Ramos (cell line): ENCODE measurements around the gene TMEM255B.
"Not testable (repeated sequence)": the region's sequence is repeated elsewhere in the genome, so short reads cannot be mapped to it uniquely, and the experiment has no call there.

Source experiments
- in situ Hi-C: fragments of 300-500 bp; cut with MboI; formaldehyde crosslinking; loops from one replicate; pipeline ENCODE4 v1.14.3; 2022; ENCODE audit warnings: low sequenced_read_pairs; ENCODE audit not compliant: unreplicated experiment

TMEM255B gene

DNA sequence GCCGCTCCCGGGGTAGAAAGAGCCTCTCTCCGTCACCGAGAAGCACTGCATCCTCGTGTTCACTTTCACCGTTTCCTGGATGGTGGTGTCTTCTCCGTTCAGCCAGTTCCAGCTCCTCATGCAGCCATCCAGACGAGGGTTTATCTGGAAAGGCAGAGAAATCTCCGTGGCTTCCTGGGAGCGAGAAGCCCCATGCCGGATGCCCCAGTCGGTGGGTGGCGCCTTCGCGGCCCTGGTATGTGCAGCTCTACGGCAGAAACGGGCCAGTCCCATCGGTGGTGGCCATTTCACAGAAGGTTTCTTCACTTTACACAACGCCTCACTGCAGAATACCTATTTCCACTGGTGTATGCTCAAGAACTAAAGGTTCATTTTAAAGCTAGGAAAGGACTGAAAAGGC is 68.0 kb downstream of the TMEM255B start:
- in situ Hi-C loops = no loop called here

DNA sequence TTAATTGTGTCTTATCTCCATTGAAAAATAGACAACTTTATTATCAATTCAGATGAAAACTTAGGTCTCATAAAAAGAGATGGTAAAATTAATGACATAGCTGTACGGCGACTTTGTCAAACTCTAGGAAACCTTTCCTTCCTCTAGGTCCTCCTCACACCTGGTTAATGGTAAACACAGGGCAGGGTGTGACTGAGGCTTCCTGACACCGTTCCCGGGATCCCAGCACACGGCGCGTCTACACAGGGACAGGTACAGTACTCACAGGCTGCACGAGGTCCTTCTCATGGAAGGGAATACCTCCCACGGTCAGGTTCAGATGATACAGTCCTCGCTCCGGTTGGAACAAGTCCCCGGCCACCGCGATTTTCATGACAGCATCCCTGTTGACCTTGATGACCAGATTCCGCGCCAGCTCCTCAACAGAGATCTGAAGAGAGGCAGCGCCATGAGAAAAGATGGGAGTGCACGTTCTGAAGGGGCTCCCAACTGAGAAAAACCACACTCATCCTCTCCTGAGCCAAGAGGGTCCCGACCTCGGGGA is 69.3 kb downstream of the TMEM255B start:
- in situ Hi-C loops = no loop called here

GRCh38 chr13:113830426-113830950 is 71.5 kb downstream of the TMEM255B start:
- in situ Hi-C loops = not testable (repeated sequence)

DNA sequence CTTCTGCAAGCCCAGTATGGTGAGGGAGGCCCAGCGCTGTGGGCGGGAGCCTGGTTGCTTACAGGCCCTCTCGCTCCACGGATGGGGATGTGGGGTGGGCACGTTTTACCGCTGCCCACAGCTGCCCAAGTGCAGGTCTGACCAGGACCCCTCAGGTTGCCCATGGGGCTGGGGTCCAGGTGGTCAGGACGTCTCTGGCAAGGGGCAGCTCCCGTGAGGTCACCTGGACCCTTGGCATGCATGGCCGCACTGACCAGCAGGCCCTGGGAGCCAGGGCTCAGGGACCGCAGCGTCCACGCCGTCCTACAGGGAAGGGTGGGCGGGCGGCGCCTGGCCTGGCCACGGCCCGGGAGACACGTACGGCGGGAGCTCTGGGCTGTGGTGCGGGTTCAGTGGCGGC is 72.0 kb downstream of the TMEM255B start:
- in situ Hi-C loops = no loop called here

DNA sequence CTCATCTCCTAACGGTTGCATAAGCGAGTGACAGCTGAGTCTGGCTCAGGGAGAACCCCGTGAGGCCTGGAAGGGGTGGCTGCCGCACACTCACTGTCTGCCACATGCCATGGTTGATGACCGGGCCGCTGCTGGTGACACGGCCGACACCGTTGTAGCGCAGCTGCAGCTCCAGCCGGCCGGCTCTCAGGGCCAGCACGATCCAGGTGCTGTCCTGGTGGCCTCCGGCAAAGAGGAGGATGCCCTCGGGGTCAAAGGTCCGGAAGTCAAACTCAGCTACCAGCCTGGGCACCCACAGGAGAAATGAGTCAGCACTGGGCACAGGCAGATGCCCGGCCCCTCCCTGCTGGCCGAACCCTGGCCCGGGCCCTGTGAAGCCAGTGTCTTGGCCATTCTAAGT is 73.2 kb downstream of the TMEM255B start:
- in situ Hi-C loops = no loop called here

- in situ Hi-C loops = no loop called here
Observed at GRCh38 chr13:113832631-113833030, 73.6 kb downstream of the TMEM255B start.

- in situ Hi-C loops = no loop called here
Observed at GRCh38 chr13:113833111-113833830, 74.2 kb downstream of the TMEM255B start.

DNA sequence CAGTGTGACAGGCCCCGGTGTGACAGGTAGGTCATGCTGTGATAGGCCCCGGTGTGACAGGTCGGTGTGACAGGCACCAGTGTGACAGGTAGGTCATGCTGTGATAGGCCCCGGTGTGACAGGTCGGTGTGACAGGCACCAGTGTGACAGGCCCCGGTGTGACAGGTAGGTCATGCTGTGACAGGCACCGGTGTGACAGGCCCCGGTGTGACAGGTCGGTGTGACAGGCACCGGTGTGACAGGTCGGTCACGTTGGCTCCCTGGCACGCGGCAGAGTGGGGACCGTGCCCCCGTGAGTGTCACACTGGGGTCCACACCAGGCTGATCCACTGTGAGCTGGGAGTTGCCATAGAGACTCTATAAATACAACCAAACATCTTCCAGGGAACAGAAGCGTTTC is 75.0 kb downstream of the TMEM255B start:
- in situ Hi-C loops = not testable (repeated sequence)

GRCh38 chr13:113834496-113835200 is 75.6 kb downstream of the TMEM255B start:
- in situ Hi-C loops = no loop called here

GRCh38 chr13:113835461-113836270 is 76.6 kb downstream of the TMEM255B start:
- in situ Hi-C loops = no loop called here

GRCh38 chr13:113836768-113837559 is 77.9 kb downstream of the TMEM255B start:
- in situ Hi-C loops = no loop called here

- in situ Hi-C loops = no loop called here
Observed at GRCh38 chr13:113837560-113838355, 78.7 kb downstream of the TMEM255B start.

GRCh38 chr13:113838711-113839201 is 79.7 kb downstream of the TMEM255B start:
- in situ Hi-C loops = no loop called here

DNA sequence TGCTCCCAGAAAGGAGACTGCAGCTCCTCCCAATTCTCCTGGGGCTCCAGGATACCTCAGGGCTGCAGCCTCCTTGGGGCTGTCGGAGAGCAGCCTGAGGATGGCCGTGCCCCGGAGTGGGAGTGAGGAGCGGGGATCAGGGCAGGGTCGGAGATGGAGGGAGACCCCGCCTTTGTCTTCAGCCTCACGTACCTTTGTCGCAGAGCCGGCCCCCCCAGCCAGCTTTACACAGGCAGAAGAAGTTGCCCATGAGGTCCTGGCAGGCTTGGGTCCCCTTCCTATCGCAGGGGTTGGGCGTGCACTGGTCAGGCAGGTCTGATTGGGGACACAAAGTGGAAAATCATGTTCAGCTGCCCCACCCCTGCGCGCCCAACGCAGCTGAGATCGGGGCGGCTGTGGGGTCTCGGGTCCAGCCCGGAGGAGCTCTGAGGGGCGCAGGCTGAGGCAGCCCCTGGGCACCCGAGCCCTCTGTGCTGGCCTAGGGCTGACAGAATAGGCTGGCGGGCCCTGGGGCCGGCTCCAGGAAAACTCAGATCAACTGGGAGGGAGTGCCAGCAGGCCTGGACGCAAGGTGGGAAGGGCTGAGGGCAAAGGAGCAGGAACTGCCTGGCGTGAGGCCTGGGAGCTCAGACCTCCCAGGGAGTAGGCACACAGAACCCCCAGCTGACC is 80.6 kb downstream of the TMEM255B start:
- in situ Hi-C loops = no loop called here

DNA sequence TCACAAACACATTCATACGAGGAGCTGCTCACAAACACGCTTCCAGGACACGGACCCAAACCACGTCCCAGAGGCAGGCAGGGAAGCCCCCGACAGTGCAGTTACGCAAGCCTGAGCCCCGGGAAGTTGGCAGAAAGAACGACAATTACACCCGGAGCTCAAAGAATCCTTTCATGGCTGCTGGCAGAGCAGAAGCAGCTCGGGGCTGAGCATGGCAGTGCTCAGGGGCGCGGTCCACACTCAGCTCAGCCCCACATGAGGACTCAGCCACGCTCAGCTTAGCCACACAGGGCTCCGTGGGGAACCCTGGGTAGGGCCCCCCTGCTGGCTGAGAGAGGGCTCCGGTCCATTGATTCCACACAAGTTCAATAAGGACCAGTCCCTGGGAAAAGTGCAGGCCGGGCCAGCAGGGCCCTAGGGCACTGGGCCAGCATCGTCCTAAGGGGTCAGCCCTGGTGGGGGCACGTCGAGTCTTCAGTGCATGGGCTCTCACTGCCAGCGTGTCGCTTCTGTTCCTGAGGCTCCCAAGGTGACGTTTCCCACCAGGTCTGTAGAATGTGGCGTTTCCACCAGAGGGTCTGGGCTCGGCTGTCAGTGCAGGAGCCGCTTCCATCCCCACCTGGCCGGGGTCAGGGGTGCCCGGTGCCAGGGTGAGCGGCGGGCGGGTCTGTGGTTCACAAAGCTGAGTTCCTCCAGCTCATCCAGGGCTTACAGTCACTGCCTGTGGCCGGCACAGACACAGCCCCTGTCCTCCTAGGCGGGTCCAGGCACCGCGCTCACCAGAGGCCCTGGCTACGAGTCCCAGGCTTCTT is 81.7 kb downstream of the TMEM255B start:
- in situ Hi-C loops = no loop called here

GRCh38 chr13:113841353-113841650 is 82.3 kb downstream of the TMEM255B start:
- in situ Hi-C loops = no loop called here

GRCh38 chr13:113842336-113843062 is 83.5 kb downstream of the TMEM255B start:
- in situ Hi-C loops = no loop called here
